ENCODE measurements around the gene ZC3H12C. TPM values are rescaled to one million over a fixed set of nuclear protein-coding genes. Genes with fewer than 3 reads are reported as not detected.
"Not testable (repeated sequence)": the region's sequence is repeated elsewhere in the genome, so short reads cannot be mapped to it uniquely, and the experiment has no call there.

ZC3H12C gene
- total and polyA plus RNA-seq, 2 of the 13 experiments (the other 11 are each of a cell fraction or from before 2014, with no cell fraction given): 2.4 to 5.7 TPM

DNA sequence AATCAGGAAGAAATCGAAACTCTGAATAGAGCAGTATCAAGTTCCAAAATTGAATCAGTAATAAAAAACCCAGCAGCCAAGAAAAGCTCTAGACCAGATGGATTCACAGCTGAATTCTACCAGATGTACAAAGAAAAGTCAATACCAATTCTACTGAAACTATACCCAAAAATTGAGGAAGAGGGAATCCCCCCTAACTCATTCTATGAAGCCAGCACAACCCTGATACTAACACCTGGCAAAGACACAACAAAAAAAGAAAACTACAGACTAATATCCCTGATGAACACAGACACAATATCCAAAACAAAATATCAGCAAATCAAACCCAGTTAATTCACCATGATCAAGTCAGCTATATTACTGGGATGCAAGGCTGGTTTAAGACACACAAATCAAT lies 97.7 kb downstream of the ZC3H12C start:
- in situ Hi-C loops (cut with HindIII; ENCODE audit: extremely low pct_ligation_motif_present, low pct_unique_long_range_greater_than_20kb): no loop called here
- BruUV-seq (replicated peaks): no TSS peak
- H3K9me3 ChIP-seq (ENCODE audit: low read length): no peaks in the 10 kb centered on the region
- no peaks in the 10 kb centered on the region for H4K20me1 ChIP-seq (ENCODE audit: insufficient read depth, low read length)
- no peak for ATAC-seq
- H3K4me2 ChIP-seq (ENCODE audit: low read depth, low read length): no peak overlapping the region
- no peak overlapping the region for H3K9ac ChIP-seq (ENCODE audit: insufficient read depth, low read depth, low read length)
- POLR2A ChIA-PET: no interaction called here
- no peaks in the 10 kb centered on the region for H3K27me3 ChIP-seq (ENCODE audit: control insufficient read depth in 1 of 2, insufficient read depth in 2 of 2, low read length in 2 of 2)
- FAIRE-seq: no peak
- no peak for DNase-seq (ENCODE audit: low spot score)
- no peaks in the 10 kb centered on the region for H3K4me1 ChIP-seq (ENCODE audit: insufficient read depth, low read length)
- CTCF ChIA-PET (ENCODE audit: low intra/inter-chr PET ratio, low total read pairs): no interaction called here
- H3K27ac ChIP-seq (ENCODE audit: extremely low read length, insufficient read depth, low read length): no peak overlapping the region
- TF ChIP-seq ZKSCAN1 (IDR thresholded peaks at IDR 0.05; ENCODE audit: low read length) (no peak), RFX3 (CRISPR knock-in tag; IDR thresholded peaks at IDR 0.05) (no peak), MAFG (CRISPR knock-in tag; IDR thresholded peaks at IDR 0.05) (no peak), TBP (CRISPR knock-in tag; IDR thresholded peaks at IDR 0.05) (no peak), ZBTB21 (CRISPR knock-in tag; IDR thresholded peaks at IDR 0.05) (no peak), POLR2A (IDR thresholded peaks at IDR 0.05; ENCODE audit: insufficient read depth in 1 of 2, low read depth in 2 of 2, low read length in 2 of 2) (no peak), ZNF670 (CRISPR knock-in tag; IDR thresholded peaks at IDR 0.05; ENCODE audit: borderline replicate concordance) (no peak), FOXJ3 (CRISPR knock-in tag; IDR thresholded peaks at IDR 0.05; ENCODE audit: borderline replicate concordance) (no peak), ZNF205 (CRISPR knock-in tag; IDR thresholded peaks at IDR 0.05) (no peak), ZNF136 (CRISPR knock-in tag; IDR thresholded peaks at IDR 0.05; ENCODE audit: low read depth) (no peak), ZBTB7A (CRISPR knock-in tag; IDR thresholded peaks at IDR 0.05) (no peak), ZFP36L2 (CRISPR knock-in tag; IDR thresholded peaks at IDR 0.05) (no peak)
- TF ChIP-seq, protein P1, sequence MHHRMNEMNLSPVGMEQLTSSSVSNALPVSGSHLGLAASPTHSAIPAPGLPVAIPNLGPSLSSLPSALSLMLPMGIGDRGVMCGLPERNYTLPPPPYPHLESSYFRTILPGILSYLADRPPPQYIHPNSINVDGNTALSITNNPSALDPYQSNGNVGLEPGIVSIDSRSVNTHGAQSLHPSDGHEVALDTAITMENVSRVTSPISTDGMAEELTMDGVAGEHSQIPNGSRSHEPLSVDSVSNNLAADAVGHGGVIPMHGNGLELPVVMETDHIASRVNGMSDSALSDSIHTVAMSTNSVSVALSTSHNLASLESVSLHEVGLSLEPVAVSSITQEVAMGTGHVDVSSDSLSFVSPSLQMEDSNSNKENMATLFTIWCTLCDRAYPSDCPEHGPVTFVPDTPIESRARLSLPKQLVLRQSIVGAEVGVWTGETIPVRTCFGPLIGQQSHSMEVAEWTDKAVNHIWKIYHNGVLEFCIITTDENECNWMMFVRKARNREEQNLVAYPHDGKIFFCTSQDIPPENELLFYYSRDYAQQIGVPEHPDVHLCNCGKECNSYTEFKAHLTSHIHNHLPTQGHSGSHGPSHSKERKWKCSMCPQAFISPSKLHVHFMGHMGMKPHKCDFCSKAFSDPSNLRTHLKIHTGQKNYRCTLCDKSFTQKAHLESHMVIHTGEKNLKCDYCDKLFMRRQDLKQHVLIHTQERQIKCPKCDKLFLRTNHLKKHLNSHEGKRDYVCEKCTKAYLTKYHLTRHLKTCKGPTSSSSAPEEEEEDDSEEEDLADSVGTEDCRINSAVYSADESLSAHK (CRISPR knock-in tag; IDR thresholded peaks at IDR 0.05; ENCODE audit: borderline replicate concordance): no peak
- TF ChIP-seq, protein P2, sequence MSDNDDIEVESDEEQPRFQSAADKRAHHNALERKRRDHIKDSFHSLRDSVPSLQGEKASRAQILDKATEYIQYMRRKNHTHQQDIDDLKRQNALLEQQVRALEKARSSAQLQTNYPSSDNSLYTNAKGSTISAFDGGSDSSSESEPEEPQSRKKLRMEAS (IDR thresholded peaks at IDR 0.05): no peak
- TF ChIP-seq, protein P3, sequence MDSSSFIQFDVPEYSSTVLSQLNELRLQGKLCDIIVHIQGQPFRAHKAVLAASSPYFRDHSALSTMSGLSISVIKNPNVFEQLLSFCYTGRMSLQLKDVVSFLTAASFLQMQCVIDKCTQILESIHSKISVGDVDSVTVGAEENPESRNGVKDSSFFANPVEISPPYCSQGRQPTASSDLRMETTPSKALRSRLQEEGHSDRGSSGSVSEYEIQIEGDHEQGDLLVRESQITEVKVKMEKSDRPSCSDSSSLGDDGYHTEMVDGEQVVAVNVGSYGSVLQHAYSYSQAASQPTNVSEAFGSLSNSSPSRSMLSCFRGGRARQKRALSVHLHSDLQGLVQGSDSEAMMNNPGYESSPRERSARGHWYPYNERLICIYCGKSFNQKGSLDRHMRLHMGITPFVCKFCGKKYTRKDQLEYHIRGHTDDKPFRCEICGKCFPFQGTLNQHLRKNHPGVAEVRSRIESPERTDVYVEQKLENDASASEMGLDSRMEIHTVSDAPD (CRISPR knock-in tag; IDR thresholded peaks at IDR 0.05): no peak
- TF ChIP-seq, protein P4, sequence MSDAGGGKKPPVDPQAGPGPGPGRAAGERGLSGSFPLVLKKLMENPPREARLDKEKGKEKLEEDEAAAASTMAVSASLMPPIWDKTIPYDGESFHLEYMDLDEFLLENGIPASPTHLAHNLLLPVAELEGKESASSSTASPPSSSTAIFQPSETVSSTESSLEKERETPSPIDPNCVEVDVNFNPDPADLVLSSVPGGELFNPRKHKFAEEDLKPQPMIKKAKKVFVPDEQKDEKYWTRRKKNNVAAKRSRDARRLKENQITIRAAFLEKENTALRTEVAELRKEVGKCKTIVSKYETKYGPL (CRISPR knock-in tag; IDR thresholded peaks at IDR 0.05): no peak
- intact Hi-C loops (cut with micrococcal nuclease; ENCODE audit: unreplicated experiment): no loop called here
- no peak overlapping the region for H3K4me3 ChIP-seq (replicated peaks in 1 of 3; ENCODE audit: insufficient read depth in 1 of 3, low read depth in 2 of 3, low read length in 3 of 3)
- no peaks in the 10 kb centered on the region for H3K36me3 ChIP-seq (replicated peaks in 1 of 2; ENCODE audit: control insufficient read depth in 1 of 2, insufficient read depth in 2 of 2, low read length in 2 of 2)
- no peaks in the 10 kb centered on the region for H3K79me2 ChIP-seq (ENCODE audit: insufficient read depth, low read length)
- no peak overlapping the region for H2AFZ ChIP-seq (ENCODE audit: low read length)
- 0% methylated on average over 1 of the region's 1 CpG for WGBS (ENCODE audit: low lambda C conversion rate)

DNA sequence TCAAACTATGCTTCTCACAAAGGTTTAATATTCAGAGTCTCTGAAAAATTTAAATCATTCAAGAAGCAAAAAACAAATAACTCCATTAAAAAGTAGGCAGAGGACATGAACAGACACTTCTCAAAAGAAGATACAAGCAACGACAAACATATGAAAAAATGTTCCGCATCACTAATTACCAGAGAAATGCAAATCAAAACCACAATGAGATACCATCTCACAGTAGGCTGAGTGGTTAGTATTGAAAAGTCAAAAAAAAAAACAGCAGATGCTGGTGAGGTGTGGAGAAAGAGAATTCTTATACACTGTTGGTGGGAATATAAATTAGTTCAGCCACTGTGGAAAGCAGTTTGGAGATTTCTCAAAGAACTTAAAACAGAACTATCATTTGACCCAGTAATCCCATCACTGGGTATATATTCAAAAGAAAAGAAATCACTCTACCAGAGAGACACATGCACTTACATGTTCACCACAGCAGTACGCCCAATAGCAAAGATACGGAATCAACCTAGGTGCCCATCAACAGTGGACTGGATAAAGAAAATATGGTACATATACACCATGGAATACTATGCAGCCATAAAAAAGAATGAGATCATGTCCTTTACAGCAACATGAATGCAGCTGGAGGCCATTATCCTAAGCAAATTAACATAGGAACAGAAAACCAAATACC lies 99.6 kb downstream of the ZC3H12C start:
- H3K4me2 ChIP-seq (ENCODE audit: low read depth, low read length); DNase-seq (ENCODE audit: low spot score); in situ Hi-C loops (cut with HindIII; ENCODE audit: extremely low pct_ligation_motif_present, low pct_unique_long_range_greater_than_20kb); H3K27me3 ChIP-seq (ENCODE audit: control insufficient read depth in 1 of 2, insufficient read depth in 2 of 2, low read length in 2 of 2); BruUV-seq (replicated peaks); intact Hi-C loops (cut with micrococcal nuclease; ENCODE audit: unreplicated experiment); H3K4me1 ChIP-seq (ENCODE audit: insufficient read depth, low read length); H3K79me2 ChIP-seq (ENCODE audit: insufficient read depth, low read length); H2AFZ ChIP-seq (ENCODE audit: low read length); POLR2A ChIA-PET; H3K9me3 ChIP-seq (ENCODE audit: low read length); H3K36me3 ChIP-seq (replicated peaks in 1 of 2; ENCODE audit: control insufficient read depth in 1 of 2, insufficient read depth in 2 of 2, low read length in 2 of 2); FAIRE-seq; H3K27ac ChIP-seq (ENCODE audit: extremely low read length, insufficient read depth, low read length); H4K20me1 ChIP-seq (ENCODE audit: insufficient read depth, low read length); H3K9ac ChIP-seq (ENCODE audit: insufficient read depth, low read depth, low read length); CTCF ChIA-PET (ENCODE audit: low intra/inter-chr PET ratio, low total read pairs); H3K4me3 ChIP-seq (replicated peaks in 1 of 3; ENCODE audit: insufficient read depth in 1 of 3, low read depth in 2 of 3, low read length in 3 of 3); ATAC-seq: not testable (repeated sequence)
- 77% methylated on average over 4 of the region's 4 CpGs for WGBS (ENCODE audit: low lambda C conversion rate)
